Tibial artery (tissue), 4 donors: ENCODE measurements around the gene LTBP2.
"Not testable (repeated sequence)": the region's sequence is repeated elsewhere in the genome, so short reads cannot be mapped to it uniquely, and the experiment has no call there.

Experiments
- DNase-seq, 2 donors: peaks; one replicate each; pipeline ENCODE4 v3.0.0-alpha.2; 2019
- H3K27ac ChIP-seq, 2 donors: fragments of 200-600 bp; sonication (generic) in 1 of 2; 1 replicate in 1 of 2; 2 replicates in 1 of 2; pipeline ENCODE4 v1.5.1; 2018 to 2019; ENCODE audit warnings: mild to moderate bottlenecking in 1 of 2
- H3K27me3 ChIP-seq, 2 donors: fragments of 200-600 bp; sonication (generic) in 1 of 2; one replicate each; pipeline versions ENCODE4 v1.5.1 to v1.6.0; 2016 to 2019
- H3K36me3 ChIP-seq, 3 donors: fragments of 200-600 bp; sonication (generic) in 2 of 3; one replicate each; pipeline ENCODE4 v1.5.1; 2016 to 2019; ENCODE audit warnings: mild to moderate bottlenecking in 2 of 3
- H3K4me1 ChIP-seq, 4 donors: fragments of 200-600 bp; sonication (generic) in 2 of 4; 1 replicate in 3 of 4; 2 replicates in 1 of 4; pipeline ENCODE4 v1.5.1; 2016 to 2019
- H3K4me3 ChIP-seq, 2 donors: fragments of 200-600 bp; sonication (generic) in 1 of 2; 1 replicate in 1 of 2; 2 replicates in 1 of 2; pipeline ENCODE4 v1.5.1; 2018 to 2019; ENCODE audit warnings: mild to moderate bottlenecking in 2 of 2
- H3K9me3 ChIP-seq, 3 donors: fragments of 200-600 bp; sonication (generic) in 1 of 3; one replicate each; pipeline ENCODE4 v1.5.1; 2016 to 2019
- CTCF ChIP-seq, 2 experiments: fragments of 200-600 bp in 1 of 2; fragments of 450-650 bp in 1 of 2; IDR thresholded peaks; one replicate each; pipeline ENCODE4 v1.5.1; 2017 to 2019; ENCODE audit warnings: antibody characterized with exemption in 2 of 2, mild to moderate bottlenecking in 1 of 2, moderate library complexity in 1 of 2
- intact Hi-C: fragments of 100-400 bp; cut with DNase I; formaldehyde crosslinking; loops from one replicate; pipeline ENCODE4 v1.15.0; 2023; ENCODE audit warnings: low total_unique reads

LTBP2 gene

GRCh38 chr14:74459289-74459946 lies 152.6 kb downstream of the LTBP2 start:
- Histone ChIP-seq H3K4me1 (no peaks in the 10 kb centered on the region), H3K27me3 (no peaks in the 10 kb centered on the region), H3K36me3 (no peaks in the 10 kb centered on the region), H3K4me3 (no peak overlapping the region), H3K27ac (no peak overlapping the region), H3K9me3 (no peaks in the 10 kb centered on the region)
- DNase-seq: peak in 1 of 2 donors; percentile 42
- peak; percentile 40 to 45 for TF ChIP-seq CTCF (IDR thresholded peaks at IDR 0.05)
- intact Hi-C loops: no loop called here

GRCh38 chr14:74457565-74457895 lies 154.5 kb downstream of the LTBP2 start:
- no peaks in the 10 kb centered on the region for H3K9me3 ChIP-seq
- H3K4me1 ChIP-seq: no peaks in the 10 kb centered on the region
- H3K27ac ChIP-seq: no peak overlapping the region
- no peak for TF ChIP-seq CTCF (IDR thresholded peaks at IDR 0.05)
- H3K27me3 ChIP-seq: no peaks in the 10 kb centered on the region
- DNase-seq: no peak
- intact Hi-C loops: no loop called here
- H3K36me3 ChIP-seq: no peaks in the 10 kb centered on the region
- H3K4me3 ChIP-seq: no peak overlapping the region

DNA sequence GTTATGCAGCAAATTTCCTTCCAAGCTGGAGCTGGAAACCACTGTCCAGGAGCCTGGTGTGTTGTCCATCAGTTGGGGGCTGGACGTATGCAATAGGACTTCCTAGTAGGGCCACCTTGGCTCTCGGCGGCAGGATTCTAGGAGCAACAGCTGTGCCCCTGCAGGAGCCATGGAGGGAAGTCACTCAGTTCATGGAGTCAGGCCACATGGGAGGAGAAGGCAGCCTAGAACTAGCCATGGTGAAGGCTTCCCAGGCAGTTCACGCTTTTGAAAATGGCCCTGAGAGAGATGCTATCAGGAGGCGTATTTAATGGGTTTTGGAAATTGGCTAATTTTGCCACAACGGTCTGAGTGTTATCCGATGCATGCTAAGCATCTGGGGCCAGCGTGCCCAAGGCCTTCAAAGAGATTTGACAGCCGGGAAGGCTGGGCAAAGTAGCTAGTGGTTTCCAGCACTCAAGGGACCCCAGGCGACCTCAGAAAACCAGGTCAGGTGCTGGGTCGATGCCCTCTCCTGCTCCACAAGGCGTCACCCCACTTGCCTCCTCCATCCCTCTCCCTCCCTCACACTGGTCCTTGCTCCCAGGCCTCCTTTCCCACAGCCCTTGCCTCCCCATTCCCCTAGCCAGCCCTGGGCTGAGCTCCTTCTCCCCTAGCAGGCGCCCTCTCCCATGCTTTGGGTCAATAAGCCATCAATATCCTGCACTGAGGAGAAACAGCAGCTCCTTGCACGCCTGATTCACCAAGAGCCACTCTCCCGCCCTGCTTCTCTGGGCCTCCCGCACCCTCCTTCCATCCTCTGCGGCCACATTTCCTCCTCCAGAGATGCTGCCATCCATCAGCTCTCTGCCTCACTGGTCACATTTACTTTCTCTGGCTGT lies 155.1 kb downstream of the LTBP2 start:
- Histone ChIP-seq H3K27ac (no peak overlapping the region), H3K9me3 (no peaks in the 10 kb centered on the region), H3K27me3 (no peaks in the 10 kb centered on the region), H3K4me3 (no peak overlapping the region), H3K36me3 (no peaks in the 10 kb centered on the region), H3K4me1 (no peaks in the 10 kb centered on the region)
- DNase-seq: no peak
- TF ChIP-seq CTCF (IDR thresholded peaks at IDR 0.05): no peak
- intact Hi-C loops: no loop called here

- H3K27me3 ChIP-seq, intact Hi-C loops, H3K4me3 ChIP-seq: not testable (repeated sequence)
These were observed 157.6 kb downstream of the LTBP2 start for GRCh38 chr14:74454397-74454796.

More at GRCh38 chr14:74454397-74454796, 157.6 kb downstream of the LTBP2 start:
- not testable (repeated sequence) for H3K36me3 ChIP-seq, H3K9me3 ChIP-seq, H3K4me1 ChIP-seq, H3K27ac ChIP-seq
- peak in 1 of 2 donors; percentile 4 for DNase-seq
